VCaP (cell line): ENCODE data around the gene UBAP2L.

Experiments
- H3K27ac ChIP-seq: fragments of 450-650 bp; 2 replicates; pipeline ENCODE4 v1.5.1; 2017
- CTCF ChIP-seq: fragments of 450-650 bp; conservative IDR thresholded peaks from 2 replicates; pipeline ENCODE4 v1.5.1; 2017; ENCODE audit warnings: mild to moderate bottlenecking, moderate library complexity

The UBAP2L gene

GRCh38 chr1:154179946-154180687 is 40.6 kb upstream of the UBAP2L start:
- TF ChIP-seq CTCF = no peak
- H3K27ac ChIP-seq = peak overlapping the region; percentile 87; the same call in 1 of the 2 replicates

GRCh38 chr1:154181944-154182343 is 38.8 kb upstream of the UBAP2L start:
- no peak for TF ChIP-seq CTCF
- H3K27ac ChIP-seq = peak overlapping the region; percentile 87

- TF ChIP-seq CTCF = no peak
- peak overlapping the region; percentile 87 for H3K27ac ChIP-seq
Observed at GRCh38 chr1:154182344-154183045, 38.3 kb upstream of the UBAP2L start.

- no peak for TF ChIP-seq CTCF
- peak overlapping the region; percentile 87 for H3K27ac ChIP-seq
Observed at GRCh38 chr1:154183046-154183915, 37.5 kb upstream of the UBAP2L start.

- H3K27ac ChIP-seq = peak overlapping the region; percentile 87
- TF ChIP-seq CTCF = peak; percentile 81
Observed at GRCh38 chr1:154186177-154186576, 34.6 kb upstream of the UBAP2L start.

GRCh38 chr1:154186852-154187501 is 33.8 kb upstream of the UBAP2L start:
- peak overlapping the region; percentile 87 for H3K27ac ChIP-seq

More at GRCh38 chr1:154186852-154187501, 33.8 kb upstream of the UBAP2L start:
- no peak for TF ChIP-seq CTCF
